Embryonic facial prominence (tissue), 1 donor: ENCODE data around the gene MYADML2.
"Not testable (repeated sequence)": the region's sequence is repeated elsewhere in the genome, so short reads cannot be mapped to it uniquely, and the experiment has no call there.

Source experiments
- DNase-seq: peaks from one replicate; pipeline ENCODE4 v3.0.0-alpha.2; 2016; ENCODE audit errors: extremely low spot score

MYADML2 gene

DNA sequence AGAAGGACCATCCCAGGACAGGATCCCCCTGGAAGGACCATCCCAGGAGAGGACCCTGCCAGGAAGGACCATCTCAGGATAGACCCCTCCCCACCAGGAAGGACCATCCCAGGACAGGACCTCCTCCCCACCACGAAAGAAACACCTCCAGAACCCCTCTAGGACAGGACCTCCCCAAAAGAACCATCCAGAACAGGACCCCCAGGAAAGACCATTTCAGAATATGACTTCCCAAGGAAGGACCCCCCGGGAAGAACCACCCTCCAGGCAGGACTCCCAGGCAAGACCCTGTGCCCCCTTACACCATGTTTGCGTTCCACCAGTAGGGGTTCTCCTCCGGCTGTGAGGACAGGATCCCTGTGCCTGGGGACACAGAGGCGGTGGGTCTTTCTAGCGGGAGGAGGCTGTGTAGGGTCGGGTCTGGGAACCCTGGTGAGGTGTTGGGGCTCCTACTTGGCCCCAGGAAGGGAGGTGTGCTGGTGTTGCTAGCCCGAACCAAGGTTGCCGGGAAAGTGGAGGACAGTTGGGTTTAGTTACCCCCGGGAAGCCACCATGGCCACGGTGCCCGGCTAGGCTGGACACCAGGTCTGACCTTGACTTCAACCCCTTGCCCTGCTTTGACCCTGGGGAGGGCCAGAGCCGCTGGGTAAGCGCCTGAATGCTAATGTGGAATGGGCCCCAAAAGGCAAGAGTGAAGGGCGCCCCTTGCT lies 11.8 kb upstream of the MYADML2 start:
- no peak for DNase-seq

DNA sequence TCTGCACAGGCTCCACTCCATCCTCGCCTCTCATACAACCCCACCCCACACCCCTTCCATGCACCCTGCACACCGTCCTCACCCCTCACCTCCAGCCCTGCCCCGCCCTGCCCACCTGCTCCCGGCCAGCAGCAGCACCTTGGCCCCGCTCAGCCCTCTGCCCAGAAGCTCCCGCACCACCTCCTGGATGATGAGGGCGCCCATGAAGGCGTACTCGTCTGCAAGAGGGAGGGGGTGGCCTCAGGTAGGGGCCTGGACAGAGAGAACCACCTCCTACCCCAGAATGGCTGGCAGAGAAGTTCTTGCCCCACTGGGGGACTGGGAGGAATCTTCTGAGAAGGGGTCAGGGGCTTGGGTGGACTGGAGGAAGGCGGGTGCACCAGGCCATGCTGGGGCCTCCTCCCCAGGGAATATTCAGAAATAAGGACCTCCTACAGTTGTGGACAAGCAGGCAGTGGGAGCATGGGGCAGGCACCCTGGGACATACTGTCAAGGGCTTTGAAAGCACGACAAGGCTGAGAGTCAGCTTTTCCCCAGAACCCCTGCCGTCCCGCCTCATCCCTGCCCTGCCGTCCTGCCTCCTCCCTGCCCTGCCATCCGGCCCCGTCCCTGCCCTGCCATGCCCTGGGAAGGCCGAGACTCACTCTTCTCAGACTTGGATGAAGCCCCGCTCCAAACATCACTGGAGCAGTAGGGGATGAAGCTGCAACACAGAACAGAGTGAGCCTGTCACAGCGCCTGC lies 10.8 kb upstream of the MYADML2 start:
- no peak for DNase-seq

DNA sequence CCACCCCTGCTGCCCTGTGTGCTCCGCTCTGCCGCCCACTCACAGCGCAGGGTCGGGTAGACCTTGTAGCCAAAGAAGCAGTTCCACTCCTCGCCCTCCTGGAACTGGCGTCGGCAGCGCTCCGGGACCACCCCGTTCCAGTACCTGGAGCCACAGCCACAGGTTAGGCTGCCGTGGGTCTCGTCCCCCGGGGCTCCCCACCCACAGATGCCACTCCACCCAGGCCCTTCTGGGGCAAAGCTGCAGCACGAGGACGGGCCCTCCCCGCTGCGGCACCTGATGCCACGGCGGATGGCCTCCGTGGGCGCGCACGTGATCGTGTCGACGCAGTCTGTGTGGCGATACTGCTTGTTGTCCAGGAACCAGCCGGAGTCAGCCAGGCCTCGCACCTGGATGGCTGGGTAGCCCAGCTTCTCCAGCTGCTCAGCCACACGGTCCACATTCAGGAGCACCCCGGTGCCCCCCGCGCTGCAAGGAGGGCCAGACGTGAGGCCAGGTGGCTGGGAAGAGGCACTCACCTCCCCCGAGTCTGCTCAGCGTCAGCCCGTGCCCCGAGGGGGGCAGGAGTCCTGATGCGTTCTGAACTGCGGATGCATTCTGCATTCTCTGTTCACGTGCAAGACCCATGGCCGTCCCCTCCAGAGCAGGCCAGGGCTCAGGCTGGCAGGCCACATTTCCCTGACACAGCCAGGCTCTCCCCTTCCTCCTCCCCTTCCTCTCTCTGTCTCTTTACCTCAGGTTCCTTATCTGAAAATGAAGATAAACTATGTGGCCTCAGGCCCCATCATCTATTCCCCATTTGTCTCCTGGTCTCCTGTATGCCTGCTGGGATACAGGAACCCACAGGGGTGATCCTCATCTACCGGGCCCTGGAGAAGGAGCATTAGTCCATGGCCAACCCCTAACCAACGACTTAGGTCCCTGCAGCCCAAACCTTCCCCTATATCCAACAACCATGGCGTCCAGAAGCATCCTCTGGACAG lies 9.9 kb upstream of the MYADML2 start:
- DNase-seq: no peak

DNA sequence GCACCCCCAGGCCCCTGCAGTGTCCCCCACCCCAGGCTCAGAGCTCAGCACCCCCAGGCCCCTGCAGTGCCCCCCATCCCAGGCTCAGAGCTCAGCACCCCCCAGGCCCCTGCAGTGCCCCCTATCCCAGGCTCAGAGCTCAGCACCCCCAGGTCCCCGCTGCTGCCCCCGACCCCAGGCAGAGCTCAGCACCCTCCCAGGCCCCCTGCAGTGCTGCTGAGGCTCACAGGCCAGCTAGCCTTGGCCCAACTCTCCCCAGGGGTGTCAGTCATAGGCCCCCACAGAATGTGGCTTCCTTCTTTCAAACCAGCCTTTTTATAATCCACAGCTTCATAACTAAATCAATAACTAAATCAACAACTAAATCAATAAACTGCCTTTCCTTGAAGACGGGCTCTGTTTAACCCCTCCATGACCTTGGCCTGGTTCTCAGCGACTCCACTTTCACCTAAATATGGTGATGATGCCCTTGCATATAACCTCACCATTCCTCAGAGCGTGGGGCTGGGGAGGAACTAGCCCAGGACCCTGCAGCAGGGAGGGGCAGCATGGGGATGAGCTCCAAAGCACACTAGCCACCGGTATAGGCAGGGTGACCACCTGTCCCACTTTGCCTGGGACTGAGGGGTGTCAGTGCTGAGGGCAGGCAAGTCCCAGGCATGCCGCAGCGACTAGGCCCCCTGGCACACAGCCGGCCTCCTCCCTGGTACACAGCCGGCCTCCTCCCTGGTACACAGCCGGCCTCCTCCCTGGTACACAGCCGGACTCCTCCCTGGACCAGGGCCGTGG lies 8.9 kb upstream of the MYADML2 start:
- no peak for DNase-seq

DNA sequence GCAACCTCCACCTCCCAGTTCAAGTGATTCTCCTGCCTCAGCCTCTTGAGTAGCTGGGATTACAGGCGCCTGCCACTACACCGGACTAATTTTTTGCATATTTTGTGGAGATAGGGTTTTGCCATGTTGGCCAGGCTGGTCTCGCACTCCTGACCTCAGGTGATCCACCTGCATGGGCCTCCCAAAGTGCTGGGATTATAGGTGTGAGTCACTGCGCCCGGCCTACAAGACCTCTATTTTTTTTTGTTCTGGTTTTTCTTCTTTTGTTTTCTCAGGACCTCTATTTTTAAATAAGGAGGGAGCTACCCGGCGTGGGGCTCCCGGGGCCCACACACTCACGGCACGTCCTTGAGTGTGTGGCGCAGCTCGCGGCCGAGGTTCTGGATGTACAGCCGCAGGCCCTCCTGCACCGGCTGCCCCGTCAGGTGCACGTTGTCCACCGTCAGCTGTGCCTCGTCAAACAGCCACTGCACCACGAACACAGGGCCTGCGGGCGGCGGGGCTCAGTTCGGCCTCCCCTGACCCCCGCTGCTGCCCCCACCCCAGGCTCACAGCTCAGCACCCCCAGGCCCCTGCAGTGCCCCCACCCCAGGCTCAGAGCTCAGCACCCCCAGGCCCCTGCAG lies 8.1 kb upstream of the MYADML2 start:
- DNase-seq: no peak

DNA sequence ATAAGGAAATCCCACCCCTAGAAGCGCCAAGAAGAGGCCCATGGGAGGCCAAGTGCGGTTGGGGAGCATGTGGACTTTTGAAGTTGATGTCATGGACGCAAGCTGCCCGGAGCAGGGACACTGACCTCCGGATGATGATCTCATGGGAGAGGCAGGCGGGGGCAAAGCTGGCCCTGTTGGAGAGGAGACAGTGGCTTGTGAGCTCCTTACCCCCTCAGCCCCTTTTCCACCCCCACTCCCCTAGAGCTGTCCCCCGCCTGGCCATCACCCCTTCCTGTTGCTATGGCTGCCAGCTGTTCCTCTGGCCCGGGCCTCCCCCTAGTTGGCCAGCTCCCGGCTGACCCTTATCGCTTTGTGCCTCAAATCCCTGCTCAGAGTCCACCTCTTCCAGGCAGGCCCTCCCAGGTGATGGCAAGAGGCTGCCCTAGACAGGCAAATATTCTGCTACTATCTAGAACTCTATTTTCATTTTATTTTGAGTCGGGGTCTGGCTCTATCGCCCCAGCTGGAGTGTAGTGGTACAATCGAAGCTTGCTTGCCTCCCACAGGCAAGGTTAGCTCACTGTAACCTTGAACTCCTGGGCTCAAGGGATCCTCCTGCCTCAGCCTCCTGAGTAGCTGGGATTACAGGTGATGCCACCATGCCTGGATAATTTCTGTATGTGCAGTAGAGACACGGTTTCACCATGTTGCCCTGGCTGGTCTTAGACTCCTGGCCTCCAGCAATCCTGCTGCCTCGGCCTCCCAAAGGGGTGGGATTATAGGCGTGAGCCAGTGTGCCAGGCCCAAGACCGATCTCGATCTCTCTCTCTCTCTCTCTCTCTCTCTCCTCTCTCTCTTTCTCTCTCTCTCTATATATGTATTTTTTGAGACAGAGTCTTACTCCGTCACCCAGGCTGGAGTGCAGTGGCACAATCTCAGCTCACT lies 7.4 kb upstream of the MYADML2 start:
- no peak for DNase-seq

DNA sequence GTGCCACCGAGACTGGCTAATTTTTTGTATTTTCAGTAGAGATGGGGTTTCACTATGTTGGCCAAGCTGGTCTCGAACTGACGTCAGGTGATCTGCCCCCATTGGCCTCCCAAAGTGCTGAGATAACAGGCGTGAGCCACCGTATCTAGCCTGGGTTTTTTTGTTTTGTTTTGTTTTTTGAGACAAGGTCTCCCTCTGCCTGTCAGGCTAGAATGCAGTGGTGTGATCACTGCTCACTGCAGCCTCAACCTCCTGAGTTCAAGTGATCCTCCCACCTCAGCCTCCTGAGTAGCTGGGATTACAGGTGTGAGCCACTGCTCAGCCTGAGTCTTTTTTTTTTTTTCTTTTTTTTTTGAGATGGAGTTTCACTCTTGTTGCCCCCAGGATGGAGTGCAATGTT lies 6.4 kb upstream of the MYADML2 start:
- DNase-seq: not testable (repeated sequence)

DNA sequence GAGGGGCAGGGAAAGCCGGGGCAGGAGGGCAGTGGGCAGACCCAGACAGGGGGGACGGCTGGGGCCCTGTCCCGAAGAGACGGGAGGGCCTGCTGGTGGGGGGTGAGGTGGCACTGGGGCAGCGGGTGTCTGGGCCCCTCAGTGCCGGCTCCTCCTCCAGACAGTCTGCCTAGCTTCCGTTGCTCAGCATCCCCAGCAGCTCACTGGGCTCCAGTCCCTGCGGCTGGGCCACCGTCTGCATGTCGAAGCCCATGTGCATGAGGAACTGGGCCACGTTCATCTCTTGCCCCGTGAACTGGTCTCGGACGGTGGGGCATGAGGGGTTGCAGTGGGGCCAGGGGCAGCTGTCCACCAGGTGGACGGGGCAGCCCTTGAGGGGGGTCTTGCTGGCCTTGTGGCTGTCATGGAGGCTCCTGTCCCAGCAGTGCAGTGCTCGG lies 5.8 kb upstream of the MYADML2 start:
- no peak for DNase-seq

DNA sequence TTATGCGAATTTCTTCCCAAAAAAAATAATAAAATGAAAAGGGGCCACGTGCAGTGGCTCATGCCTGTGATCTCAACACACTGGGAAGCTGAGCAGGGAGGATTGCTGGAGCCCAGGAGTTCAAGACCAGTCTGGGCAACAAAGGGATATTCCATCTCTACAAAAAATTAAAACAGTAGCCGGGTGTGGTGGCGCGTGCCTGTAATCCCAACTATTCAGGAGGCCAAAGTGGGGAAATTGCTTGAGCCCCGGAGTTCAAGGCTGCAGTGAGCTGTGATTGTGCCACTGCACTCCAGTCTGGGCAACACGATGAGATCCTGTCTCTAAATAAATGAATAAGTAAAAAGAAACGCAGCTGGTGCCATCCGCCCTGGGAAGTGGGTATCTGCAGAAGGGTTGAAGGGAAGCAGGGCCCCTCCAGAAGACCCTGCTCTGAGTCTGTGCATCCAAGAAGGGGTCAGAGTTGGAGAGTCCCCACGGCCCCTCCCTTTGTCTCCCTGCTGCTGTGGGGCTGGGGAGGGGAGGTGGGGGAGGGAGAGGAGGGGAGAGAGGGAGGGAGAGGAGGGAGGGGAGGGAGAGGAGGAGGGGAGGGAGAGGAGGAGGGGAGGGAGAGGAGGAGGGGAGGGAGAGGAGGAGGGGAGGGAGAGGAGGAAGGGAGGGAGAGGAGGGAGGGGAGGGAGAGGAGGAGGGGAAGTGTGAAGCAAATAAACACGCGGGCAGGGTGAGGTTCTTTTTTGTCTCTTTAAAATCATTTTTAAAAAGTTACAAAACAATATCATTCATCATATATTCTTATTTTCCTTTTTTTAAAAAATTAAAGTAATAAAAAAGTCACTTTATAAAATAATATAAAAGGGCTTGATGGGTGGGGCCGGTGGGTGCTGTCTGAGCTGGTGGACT lies 5.0 kb upstream of the MYADML2 start:
- no peak for DNase-seq

DNA sequence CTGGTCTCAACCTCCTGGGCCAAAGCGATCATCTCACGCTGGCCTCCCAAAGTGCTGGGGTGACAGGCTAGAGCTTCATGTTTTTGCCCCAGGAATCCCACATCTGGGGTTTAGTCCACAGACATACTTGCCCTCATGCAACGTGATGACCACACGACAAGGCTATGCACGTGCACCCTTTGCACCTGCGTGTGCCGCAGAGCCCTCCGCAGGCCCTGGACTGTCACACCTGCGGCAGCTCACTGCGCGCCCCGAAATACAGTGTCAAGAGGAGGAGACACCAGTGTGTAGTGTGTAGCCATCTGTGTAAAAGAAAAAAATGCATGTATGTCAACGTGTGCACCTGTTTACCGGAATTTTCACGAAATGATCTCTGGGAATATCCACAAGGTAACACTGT lies 3.5 kb upstream of the MYADML2 start:
- DNase-seq: no peak

DNA sequence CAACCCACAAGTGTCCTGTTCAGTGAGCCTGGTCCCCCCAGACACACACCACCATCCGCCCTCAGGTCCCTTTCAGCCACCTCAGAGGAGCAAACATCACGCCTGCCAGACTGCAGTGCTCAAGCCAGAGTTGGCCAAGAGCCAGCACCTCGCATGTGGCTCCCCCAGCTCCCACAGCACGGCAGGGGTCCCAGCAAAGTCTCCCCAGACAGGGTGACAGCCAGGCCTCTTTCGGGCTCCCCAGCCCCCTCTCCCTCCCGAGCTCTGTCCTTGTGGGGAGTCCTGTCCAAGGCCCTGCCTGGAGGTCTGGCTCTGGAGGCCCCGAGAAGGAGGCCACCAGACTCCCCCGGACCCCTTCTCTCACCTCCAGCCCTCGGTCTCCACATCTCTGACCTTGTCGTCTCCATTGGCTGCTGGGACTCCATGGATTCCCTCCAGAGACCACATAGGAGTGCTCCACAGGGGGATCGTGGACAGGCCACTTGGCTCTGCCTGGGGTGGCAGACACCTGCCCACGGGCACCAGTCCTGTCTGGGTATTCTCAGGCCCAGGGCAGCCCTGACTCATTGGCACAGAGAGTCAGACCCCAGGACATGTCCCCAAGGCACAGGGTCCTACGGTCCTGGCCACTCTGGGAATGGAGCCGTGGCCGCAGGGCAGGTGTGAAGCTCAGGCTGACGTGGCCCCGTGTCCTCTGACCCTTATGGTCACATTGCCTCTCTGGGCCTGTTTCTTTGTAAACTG lies 1.8 kb upstream of the MYADML2 start:
- no peak for DNase-seq

DNA sequence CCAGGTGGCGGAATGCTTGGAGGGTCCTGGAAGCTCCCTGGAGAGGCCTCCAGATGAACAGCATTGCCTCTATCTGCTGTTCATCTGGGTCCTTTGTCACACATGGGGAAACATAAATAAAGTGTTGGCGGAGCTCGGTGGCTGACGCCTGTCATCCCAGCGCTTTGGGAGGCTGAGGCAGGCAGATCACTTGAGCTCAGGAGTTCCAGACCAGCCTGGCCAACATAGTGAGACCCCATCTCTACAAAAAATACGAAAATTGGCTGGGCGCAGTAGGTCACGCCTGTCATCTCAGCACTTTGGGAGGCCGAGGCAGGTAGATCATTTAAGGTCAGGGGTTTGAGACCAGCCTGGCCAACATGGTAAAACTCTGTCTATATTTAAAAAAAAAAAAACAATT lies 2.2 kb downstream of the MYADML2 start:
- no peak for DNase-seq

DNA sequence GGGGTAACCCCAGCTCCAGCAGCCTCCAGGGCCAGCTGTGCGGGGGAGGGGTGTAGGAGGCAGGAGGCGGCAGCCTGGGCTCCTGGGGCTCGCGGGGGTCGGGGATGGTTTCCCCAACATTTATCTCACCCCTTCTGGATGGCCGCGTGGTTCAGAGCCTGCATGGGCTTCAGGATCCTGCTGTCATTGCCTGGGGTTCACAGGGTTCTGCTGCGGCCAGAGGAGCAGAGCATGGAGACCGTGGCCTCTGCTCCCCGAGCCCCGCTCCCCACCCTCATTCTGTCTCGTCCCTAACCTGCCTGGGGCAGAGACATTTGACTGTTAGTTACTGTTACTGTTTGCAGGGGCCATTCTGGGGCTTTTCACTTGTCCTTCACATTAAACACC lies 4.9 kb downstream of the MYADML2 start:
- no peak for DNase-seq

DNA sequence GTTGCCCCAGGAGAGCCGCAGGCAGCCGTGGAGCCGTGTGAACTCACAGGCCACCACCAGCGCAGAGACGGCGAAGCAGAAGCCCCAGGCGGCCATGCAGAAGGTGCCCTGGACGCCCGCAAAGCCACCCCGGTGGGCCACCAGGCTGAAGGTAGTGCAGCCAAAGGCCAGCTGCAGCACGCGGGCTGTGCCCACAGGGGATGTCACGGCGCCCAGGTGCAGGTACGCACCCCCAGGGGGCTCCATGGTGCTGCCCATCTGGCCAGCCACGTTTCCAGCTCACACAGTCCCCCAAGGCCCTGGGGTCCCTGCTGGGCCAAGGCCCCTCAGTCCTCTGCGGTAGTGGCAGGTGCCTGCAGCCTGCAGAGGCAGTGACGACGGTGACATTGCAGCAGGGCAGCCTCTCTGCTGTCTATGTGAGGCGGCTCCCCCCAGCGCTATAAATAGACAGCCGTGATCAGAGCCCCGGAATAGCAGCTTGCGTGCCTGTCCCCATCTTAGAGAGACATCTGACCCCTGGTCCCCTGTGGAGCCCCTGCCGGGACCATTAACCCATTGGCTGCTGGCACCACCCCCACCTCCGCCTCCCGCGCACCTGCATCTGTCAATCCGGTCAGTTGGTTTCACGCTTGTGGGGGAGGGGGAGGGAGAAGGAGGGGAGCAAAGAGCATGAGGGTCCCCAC lies 5.4 kb downstream of the MYADML2 start:
- no peak for DNase-seq

DNA sequence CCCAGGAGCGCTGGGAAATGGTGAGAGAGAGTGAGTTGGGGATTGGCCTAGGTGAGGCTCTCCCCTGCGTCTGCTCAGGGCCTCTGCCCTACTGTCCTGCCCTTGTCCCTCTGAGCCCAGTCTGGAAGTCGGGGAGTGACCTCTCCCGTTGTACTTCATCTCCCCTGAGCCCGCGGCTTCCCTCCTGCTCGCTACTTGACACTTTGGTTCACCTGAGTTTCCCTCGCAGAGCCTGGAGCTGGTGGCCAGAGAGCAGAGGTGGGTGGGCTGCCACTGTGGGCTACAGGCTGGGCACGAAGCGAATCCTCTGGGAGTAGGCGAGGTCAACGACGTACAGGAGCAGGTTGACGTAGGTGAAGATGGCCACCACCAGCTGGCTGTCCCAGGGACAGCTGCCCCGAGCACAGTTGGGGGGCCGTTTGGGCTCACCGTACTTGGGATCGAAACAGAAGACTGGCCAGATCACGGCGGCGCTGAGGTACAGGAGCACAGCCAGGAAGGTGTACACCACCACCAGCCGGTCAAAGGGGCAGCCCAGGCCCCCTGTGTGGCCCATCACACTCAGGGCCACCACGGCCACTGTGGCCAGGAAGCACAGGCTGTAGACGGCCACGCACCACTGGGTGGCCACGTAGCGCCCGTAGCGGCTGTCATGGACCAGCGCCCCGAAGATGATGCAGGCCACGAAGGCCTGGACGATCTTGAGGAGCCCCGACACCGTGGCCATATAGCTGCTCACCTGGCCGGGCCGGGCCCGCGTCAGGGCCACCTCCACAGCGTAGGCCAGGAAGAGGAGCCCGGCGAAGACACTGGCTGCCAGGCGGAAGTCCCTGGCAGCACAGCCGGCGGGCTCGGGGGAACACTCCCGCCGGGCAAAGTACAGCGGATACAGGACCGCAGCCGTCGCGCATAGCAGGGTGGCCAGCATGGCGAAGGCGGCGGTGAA lies 6.2 kb downstream of the MYADML2 start:
- no peak for DNase-seq

DNA sequence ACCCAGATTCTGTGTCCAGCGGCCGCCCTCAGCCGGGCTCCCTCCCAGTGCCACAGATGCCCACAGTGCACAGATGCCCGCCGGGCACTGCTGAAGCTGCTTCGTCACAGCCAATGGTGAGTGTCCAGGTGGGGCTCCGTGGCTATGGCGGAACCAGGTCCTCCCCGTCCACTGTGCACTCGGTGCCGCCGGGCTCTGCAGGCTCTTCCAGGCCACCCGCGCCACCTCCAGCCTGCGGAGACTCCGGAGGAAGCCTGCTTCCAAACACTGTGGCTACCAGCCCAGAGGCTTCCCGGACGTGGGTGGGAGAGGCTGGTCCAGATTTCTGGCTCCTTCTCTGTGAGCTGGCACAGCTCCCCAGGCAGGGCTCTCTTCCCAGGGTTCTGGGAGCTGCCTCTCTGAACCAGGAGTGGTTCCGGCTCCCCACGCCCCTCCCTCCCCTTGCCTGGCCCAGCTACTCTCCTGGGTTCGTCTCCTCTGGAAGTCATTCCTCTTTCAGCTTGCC lies 7.1 kb downstream of the MYADML2 start:
- no peak for DNase-seq
